Measurements from ENCODE around the gene ENOX2.
"Not testable (repeated sequence)": the region's sequence is repeated elsewhere in the genome, so short reads cannot be mapped to it uniquely, and the experiment has no call there.

Gene ENOX2

DNA sequence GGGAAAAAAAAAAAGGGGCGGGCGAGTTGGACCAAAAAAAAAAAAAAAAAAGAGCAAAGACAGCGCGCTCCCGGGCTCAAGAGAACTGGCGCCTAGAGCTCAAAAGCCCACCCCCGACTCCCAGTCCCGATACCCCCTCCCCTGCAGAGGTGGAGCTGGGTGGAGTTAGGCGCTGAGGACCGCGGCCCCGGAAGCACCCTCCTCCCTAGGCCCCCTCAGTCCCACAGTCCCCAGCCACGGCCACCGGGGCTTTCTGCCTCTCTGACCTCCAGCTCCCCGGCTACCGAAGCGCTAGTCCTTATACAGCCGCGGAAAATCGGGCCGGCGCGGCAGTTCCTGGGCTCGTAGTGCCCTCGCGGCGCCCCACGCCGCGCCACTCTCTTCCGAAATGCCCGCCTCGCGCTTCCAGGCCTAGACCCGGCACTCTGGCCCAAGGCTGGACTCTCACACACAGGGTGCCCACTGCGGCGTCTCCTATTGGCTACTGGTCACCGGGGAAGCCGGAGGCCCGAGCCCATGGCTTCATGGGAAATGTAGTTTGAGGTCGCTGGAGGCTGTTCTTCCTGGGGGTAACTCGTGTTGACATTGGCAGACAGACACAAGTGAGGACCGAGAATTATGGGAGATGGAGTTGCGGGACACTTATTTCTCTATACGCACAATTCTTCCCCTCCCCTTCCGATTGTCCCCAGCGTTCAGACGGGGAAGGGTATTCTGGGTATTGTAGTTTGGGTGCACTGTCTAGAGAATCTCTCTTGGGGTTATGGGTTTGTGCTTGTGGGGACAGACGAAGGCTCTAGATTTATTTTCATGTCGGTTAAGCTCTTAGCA, at the start of gene ENOX2:
TSS of gene ENOX2 (minus strand) at position 427 of the 831 bp plus-strand sequence. CDS start 199,993 bp downstream, outside the sequence.
- Histone ChIP-seq H3K27ac (peak within 1 kb of the TSS; percentile 86 to 91), H3K4me3 (peak within 1 kb of the TSS; percentile 80)
- TF ChIP-seq, protein P1, sequence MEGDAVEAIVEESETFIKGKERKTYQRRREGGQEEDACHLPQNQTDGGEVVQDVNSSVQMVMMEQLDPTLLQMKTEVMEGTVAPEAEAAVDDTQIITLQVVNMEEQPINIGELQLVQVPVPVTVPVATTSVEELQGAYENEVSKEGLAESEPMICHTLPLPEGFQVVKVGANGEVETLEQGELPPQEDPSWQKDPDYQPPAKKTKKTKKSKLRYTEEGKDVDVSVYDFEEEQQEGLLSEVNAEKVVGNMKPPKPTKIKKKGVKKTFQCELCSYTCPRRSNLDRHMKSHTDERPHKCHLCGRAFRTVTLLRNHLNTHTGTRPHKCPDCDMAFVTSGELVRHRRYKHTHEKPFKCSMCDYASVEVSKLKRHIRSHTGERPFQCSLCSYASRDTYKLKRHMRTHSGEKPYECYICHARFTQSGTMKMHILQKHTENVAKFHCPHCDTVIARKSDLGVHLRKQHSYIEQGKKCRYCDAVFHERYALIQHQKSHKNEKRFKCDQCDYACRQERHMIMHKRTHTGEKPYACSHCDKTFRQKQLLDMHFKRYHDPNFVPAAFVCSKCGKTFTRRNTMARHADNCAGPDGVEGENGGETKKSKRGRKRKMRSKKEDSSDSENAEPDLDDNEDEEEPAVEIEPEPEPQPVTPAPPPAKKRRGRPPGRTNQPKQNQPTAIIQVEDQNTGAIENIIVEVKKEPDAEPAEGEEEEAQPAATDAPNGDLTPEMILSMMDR (IDR thresholded peaks at IDR 0.05), result no peak
- DNase-seq (ENCODE audit: low spot score), result peak; percentile 96

DNA sequence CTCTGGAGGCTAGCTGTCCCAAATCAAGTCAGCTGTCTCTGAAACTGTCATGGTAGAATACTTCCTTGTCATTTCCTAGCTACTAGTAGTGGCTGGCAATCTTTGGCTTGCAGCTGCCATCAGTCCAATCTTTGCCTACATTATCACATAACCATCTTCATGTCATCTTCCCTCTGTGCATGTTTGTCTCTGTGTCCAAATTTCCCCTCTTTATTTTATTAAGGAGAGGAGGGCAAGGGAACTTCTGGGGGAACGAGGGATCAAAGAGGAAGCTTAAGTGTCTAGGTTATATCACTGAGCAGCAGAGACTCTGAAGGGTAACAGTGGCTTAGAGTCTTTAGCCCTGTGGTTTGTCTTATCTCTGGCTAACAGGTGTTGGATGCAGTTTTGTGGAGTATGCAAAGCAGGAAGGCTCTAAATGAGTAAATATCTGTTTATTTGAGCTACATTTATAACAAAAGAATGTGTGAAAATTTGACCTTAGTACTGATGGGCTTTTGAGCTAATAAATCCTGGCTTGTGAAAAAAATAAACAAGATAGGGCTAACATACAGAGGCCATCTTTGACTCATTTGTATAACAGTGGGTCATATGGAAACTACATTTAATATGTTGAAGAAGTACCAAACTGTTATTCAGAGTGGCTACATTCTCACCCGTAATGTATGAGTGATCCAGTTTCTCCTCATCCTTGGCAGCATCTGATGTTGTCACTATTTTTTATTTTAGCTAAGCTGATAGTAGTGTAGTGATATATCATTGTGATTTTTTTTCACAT, 49.4 kb upstream of the ENOX2 start:
- no peak for DNase-seq (ENCODE audit: low spot score)
- Histone ChIP-seq H3K27ac (no peak overlapping the region), H3K4me3 (no peak overlapping the region)
- TF ChIP-seq, protein P1 (IDR thresholded peaks at IDR 0.05), result no peak

- Histone ChIP-seq H3K4me3 (no peak overlapping the region), H3K27ac (no peak overlapping the region)
- TF ChIP-seq, protein P1 (IDR thresholded peaks at IDR 0.05), result no peak
- no peak for DNase-seq (ENCODE audit: low spot score)
Measured at GRCh38 chrX:130944230-130944629, 41.2 kb upstream of the ENOX2 start.

DNA sequence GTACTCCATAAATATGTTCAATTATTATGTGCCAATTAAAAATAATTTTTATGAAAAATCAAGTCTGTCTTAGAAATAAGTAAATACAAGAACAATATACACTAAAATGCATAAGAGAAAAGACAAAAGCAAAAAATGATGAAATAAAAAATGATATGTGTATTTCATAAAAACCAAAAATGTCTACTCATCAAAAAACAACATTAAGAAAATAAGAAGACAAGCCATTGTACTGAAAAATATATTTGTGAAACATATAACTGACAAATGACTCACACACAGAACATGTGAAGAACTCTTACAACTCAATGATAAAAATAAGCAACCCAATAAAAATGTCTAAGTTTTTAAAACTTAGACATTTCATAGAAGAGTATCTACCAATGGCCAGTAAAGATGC, 34.1 kb upstream of the ENOX2 start:
- DNase-seq (ENCODE audit: low spot score), result no peak
- no peak overlapping the region for H3K27ac ChIP-seq
- TF ChIP-seq, protein P1 (IDR thresholded peaks at IDR 0.05), result no peak
- no peak overlapping the region for H3K4me3 ChIP-seq

GRCh38 chrX:130933358-130933757, 30.3 kb upstream of the ENOX2 start:
- DNase-seq (ENCODE audit: low spot score), result no peak
- Histone ChIP-seq H3K27ac (no peak overlapping the region), H3K4me3 (no peak overlapping the region)
- TF ChIP-seq, protein P1 (IDR thresholded peaks at IDR 0.05), result no peak

GRCh38 chrX:130920405-130920804, 17.4 kb upstream of the ENOX2 start:
- DNase-seq (ENCODE audit: low spot score); H3K27ac ChIP-seq; H3K4me3 ChIP-seq: not testable (repeated sequence)

DNA sequence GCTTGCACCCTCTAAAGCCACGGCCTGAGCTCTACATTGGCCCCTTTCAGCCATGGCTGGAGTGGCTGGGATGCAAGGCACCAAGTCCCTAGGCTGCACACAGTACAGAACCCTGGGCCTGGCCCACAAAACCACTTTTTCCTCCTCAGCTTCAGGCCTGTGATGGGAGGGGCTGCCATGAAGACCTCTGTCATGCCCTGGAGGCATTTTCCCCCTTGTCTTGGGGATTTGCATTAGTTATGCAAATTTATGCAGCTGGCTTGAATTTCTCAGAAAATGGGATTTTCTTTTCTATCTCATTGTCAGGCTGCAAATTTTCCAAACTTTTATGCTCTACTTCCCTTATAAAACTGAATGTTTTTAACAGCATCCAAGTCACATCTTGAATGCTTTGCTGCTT, 16.7 kb upstream of the ENOX2 start:
- H3K4me3 ChIP-seq; DNase-seq (ENCODE audit: low spot score); H3K27ac ChIP-seq: not testable (repeated sequence)

DNA sequence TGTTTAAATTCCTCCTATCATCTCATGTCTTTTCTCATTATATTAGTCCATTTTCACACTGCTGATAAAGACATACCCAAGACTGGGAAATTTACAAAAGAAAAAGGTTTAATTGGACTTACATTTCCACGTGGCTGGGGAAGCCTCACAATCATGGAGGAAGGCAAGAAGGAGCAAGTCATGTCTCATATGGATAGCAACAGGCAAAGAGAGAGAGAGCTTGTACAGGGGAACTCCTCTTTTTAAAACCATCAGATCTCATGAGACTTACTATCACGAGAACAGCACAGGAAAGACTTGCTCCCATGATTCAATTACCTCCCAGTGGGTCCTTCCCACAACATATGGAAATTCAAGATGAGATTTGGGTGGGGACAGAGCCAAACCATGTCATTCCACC, 15.5 kb upstream of the ENOX2 start:
- H3K4me3 ChIP-seq; H3K27ac ChIP-seq; DNase-seq (ENCODE audit: low spot score): not testable (repeated sequence)
